Body of pancreas (tissue), 4 donors: ENCODE measurements around the gene YBX3. TPM values are rescaled to one million over a fixed set of nuclear protein-coding genes. Genes with fewer than 3 reads are reported as not detected.

Experiments
- ATAC-seq: fragments of 150-250 bp; one replicate; pipeline ENCODE4 v1.9.1; 2016
- DNase-seq, 4 donors: peaks; one replicate each; pipeline ENCODE4 v3.0.0-alpha.2; 2019
- H3K27ac ChIP-seq, 4 donors: fragments of 200-600 bp; sonication (generic); 1 replicate in 3 of 4; 2 replicates in 1 of 4; pipeline versions ENCODE4 v1.5.1 to v1.6.1; 2016 to 2019; ENCODE audit warnings: mild to moderate bottlenecking in 1 of 4, mixed read lengths in 1 of 4, moderate library complexity in 1 of 4
- H3K27me3 ChIP-seq, 2 donors: fragments of 200-600 bp; sonication (generic); one replicate each; pipeline ENCODE4 v1.6.0; 2016; ENCODE audit warnings: mild to moderate bottlenecking in 1 of 2
- H3K36me3 ChIP-seq, 2 donors: fragments of 200-600 bp; sonication (generic); replicated peaks in 1 of 2; 2 replicates each; pipeline ENCODE4 v1.5.1; 2016; ENCODE audit warnings: low read depth in 2 of 2; ENCODE audit not compliant: insufficient read depth in 1 of 2
- H3K4me1 ChIP-seq: fragments of 200-600 bp; sonication (generic); one replicate; pipeline ENCODE4 v1.6.0; 2016
- H3K4me3 ChIP-seq, 2 donors: fragments of 200-600 bp; sonication (generic); 1 replicate in 1 of 2; 2 replicates in 1 of 2; pipeline ENCODE4 v1.5.1; 2016 to 2019
- H3K9me3 ChIP-seq, 3 donors: fragments of 200-600 bp; sonication (generic); 1 replicate in 2 of 3; 2 replicates in 1 of 3; pipeline ENCODE4 v1.5.1; 2016
- POLR2A ChIP-seq, 3 donors: fragments of 450-650 bp; IDR thresholded peaks; one replicate each; pipeline ENCODE4 v1.6.1; 2016; ENCODE audit warnings: antibody characterized with exemption in 3 of 3, mild to moderate bottlenecking in 2 of 3
- WGBS, 2 donors: methylation state at CpG; one replicate each; pipeline ENCODE4 v1.1.5; 2017; 5-methylcytosine and 5-hydroxymethylcytosine counted together
- intact Hi-C: fragments of 100-400 bp; cut with DNase I; formaldehyde crosslinking; loops from one replicate; pipeline ENCODE4 v1.15.1; 2023
- total RNA-seq, 2 donors: library from RNA; depleted of rRNA; stranded (reverse); fragments of >200 nt; gene quantifications; one replicate each; pipeline ENCODE4 v1.1.0, GENCODE V29; 2016
- TF ChIP-seq, protein P1 (sequence below), 7 experiments: fragments of 450-650 bp in 4 of 7; fragments of 200-600 bp in 3 of 7; sonication (generic) in 3 of 7; IDR thresholded peaks; one replicate each; pipeline ENCODE4 v1.5.1; 2016 to 2019; ENCODE audit warnings: antibody characterized with exemption in 7 of 7

Gene YBX3
- total RNA-seq, 2 donors from 2014 or later: 293 to 403 TPM

DNA sequence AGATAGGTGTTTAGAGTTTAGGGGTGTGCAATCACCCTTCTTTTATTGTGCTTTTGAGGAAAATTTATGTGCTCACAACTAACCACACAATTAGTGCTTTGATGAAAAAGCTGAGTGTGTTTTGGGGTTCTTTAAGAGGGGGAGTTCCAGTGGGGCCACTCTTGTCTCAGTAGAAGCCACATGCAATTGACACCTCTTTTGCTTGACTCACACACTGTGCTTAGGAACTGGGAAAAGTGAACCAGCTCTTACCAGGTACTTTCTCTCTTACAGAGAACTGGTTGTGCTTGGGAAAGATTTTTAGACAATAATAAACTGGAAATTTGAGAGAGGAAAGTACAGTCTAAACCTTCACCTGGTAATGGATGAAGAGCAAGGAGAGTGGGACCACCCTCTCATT, 12.3 kb upstream of the YBX3 start:
- DNase-seq (no peak), ATAC-seq (no peak)
- no peaks in the 10 kb centered on the region for H3K36me3 ChIP-seq
- no peaks in the 10 kb centered on the region for H3K27me3 ChIP-seq
- intact Hi-C loops: no loop called here
- H3K9me3 ChIP-seq: no peaks in the 10 kb centered on the region
- H3K4me1 ChIP-seq: no peaks in the 10 kb centered on the region
- no peak for TF ChIP-seq POLR2A (IDR thresholded peaks at IDR 0.05)
- TF ChIP-seq, protein P1, sequence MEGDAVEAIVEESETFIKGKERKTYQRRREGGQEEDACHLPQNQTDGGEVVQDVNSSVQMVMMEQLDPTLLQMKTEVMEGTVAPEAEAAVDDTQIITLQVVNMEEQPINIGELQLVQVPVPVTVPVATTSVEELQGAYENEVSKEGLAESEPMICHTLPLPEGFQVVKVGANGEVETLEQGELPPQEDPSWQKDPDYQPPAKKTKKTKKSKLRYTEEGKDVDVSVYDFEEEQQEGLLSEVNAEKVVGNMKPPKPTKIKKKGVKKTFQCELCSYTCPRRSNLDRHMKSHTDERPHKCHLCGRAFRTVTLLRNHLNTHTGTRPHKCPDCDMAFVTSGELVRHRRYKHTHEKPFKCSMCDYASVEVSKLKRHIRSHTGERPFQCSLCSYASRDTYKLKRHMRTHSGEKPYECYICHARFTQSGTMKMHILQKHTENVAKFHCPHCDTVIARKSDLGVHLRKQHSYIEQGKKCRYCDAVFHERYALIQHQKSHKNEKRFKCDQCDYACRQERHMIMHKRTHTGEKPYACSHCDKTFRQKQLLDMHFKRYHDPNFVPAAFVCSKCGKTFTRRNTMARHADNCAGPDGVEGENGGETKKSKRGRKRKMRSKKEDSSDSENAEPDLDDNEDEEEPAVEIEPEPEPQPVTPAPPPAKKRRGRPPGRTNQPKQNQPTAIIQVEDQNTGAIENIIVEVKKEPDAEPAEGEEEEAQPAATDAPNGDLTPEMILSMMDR (IDR thresholded peaks at IDR 0.05): no peak
- H3K27ac ChIP-seq: no peak overlapping the region
- H3K4me3 ChIP-seq: no peak overlapping the region

DNA sequence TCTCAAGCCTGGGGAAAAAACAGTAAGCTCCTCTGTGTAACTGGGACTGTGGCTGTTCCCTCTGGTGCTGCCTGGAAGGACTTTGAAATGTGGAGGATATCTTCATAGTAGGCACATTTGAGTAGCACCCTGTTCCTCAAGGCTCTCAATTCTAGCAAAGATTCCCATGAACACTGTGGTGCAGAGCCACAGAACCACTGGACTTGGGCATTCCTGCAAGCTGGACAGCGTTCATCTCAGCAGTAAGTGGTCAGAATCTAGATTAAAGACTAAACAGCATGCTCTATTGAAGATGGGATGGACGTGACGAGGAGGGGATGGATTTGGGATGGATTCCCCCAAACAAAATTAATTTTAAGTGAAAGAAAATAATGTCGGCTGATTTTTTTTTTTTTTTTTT, 9.4 kb upstream of the YBX3 start:
- H3K4me1 ChIP-seq: no peaks in the 10 kb centered on the region
- WGBS, 2 donors: 65 to 82% methylated on average over 4 of the region's 4 CpGs
- no peaks in the 10 kb centered on the region for H3K9me3 ChIP-seq
- intact Hi-C loops: no loop called here
- TF ChIP-seq POLR2A (IDR thresholded peaks at IDR 0.05): no peak
- TF ChIP-seq, protein P1 (IDR thresholded peaks at IDR 0.05): no peak
- H3K27ac ChIP-seq: no peak overlapping the region
- DNase-seq (no peak), ATAC-seq (no peak)
- no peak overlapping the region for H3K4me3 ChIP-seq
- H3K36me3 ChIP-seq: no peaks in the 10 kb centered on the region
- no peaks in the 10 kb centered on the region for H3K27me3 ChIP-seq

DNA sequence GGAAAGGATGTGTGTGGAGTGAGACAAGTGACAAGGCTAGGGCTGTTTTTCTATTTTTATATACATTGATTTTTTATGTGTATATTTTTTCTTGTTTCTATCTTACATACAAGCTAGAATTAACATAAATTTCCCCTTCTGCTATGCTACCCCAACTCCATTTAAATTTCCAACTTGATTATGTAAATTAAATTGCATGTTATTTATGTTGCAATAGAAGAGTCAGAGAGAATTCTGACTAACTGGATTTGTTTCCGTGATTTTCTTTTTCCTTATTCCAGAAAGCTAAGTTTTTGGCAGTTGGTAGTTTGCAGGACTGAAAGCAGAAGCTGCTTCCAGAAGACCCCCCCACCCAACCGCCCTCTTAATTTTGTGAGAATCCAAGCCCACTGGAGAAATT, 8.9 kb upstream of the YBX3 start:
- Histone ChIP-seq H3K4me1 (no peaks in the 10 kb centered on the region), H3K9me3 (no peaks in the 10 kb centered on the region), H3K27me3 (no peaks in the 10 kb centered on the region), H3K36me3 (no peaks in the 10 kb centered on the region), H3K27ac (no peak overlapping the region), H3K4me3 (no peak overlapping the region)
- intact Hi-C loops: no loop called here
- TF ChIP-seq, protein P1 (IDR thresholded peaks at IDR 0.05): no peak
- TF ChIP-seq POLR2A (IDR thresholded peaks at IDR 0.05): no peak
- ATAC-seq: no peak
- DNase-seq: no peak
- 85 to 91% methylated on average over 2 of the region's 2 CpGs for WGBS, 2 donors

DNA sequence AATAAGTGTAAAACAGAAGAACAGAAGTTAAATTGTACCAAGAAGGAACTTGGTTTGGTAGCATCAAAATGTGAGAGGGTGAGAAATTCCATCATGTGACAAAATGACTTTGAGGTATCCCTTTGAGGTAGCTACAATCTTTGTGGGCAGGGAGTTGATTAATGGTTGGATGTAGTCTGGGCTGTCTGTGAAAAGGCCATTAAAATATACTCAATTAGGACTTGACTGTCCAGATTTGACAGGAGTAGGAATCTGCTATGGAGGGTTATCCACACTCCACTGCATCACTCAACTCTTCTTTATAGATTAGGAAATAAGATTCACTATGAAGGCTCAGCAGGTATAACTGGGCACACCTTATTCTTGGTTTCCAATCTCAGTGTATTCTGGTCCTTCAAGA, 7.4 kb upstream of the YBX3 start:
- Histone ChIP-seq H3K36me3 (no peaks in the 10 kb centered on the region), H3K4me3 (no peak overlapping the region), H3K27ac (no peak overlapping the region), H3K4me1 (no peaks in the 10 kb centered on the region), H3K27me3 (no peaks in the 10 kb centered on the region), H3K9me3 (no peaks in the 10 kb centered on the region)
- TF ChIP-seq, protein P1 (IDR thresholded peaks at IDR 0.05): no peak
- TF ChIP-seq POLR2A (IDR thresholded peaks at IDR 0.05): no peak
- intact Hi-C loops: no loop called here
- ATAC-seq: no peak
- DNase-seq: no peak

DNA sequence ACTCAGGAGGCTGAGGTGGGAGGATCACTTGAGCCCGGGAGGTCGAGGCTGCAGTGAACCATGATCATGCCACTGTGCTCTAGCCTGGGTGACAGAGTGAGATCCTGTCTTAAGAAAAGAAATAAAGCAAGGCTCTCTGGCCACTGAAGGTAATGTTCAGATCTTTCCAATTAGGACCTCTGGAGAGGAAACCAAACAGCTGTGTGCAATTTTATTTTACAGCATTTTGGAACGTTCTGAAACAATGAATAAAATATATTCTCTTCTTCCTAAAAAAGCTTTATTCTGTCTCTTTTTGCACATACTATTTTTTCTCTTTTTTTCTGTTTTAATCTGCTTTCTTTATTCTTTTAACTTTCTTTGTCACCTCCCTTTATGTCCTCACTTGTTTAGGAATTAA, 5.0 kb upstream of the YBX3 start:
- Histone ChIP-seq H3K36me3 (no peaks in the 10 kb centered on the region), H3K9me3 (no peaks in the 10 kb centered on the region), H3K27ac (no peak overlapping the region), H3K4me1 (peaks cover 7% of the 10 kb centered on the region), H3K27me3 (no peaks in the 10 kb centered on the region), H3K4me3 (no peak overlapping the region)
- DNase-seq (no peak), ATAC-seq (no peak)
- intact Hi-C loops: no loop called here
- TF ChIP-seq, protein P1 (IDR thresholded peaks at IDR 0.05): no peak
- TF ChIP-seq POLR2A (IDR thresholded peaks at IDR 0.05): no peak
- 79 to 82% methylated on average over 3 of the region's 3 CpGs for WGBS, 2 donors
